Measurements from ENCODE around the gene SEMA3B.
A peak's percentile ranks its signal among the peaks of the same experiment; 100 is the strongest.
"Not testable (repeated sequence)": the region's sequence is repeated elsewhere in the genome, so short reads cannot be mapped to it uniquely, and the experiment has no call there.

The SEMA3B gene

GRCh38 chr3:50272538-50272910 lies 3.6 kb downstream of the SEMA3B start:
- FAIRE-seq; DNase-seq (ENCODE audit: low spot score): not testable (repeated sequence)

- peak; percentile 90 for DNase-seq (ENCODE audit: low spot score)
- peak; percentile 93 for FAIRE-seq
Measured at GRCh38 chr3:50272911-50273688, 4.2 kb downstream of the SEMA3B start.

- DNase-seq (ENCODE audit: low spot score) (no peak), FAIRE-seq (peak; percentile 5)
Measured at GRCh38 chr3:50273689-50274065, 4.7 kb downstream of the SEMA3B start.

GRCh38 chr3:50274371-50275104 lies 5.6 kb downstream of the SEMA3B start:
- DNase-seq (ENCODE audit: low spot score) = peak; percentile 54
- FAIRE-seq = no peak

- no peak for DNase-seq (ENCODE audit: low spot score)
- FAIRE-seq = no peak
Measured at GRCh38 chr3:50275141-50275995, 6.4 kb downstream of the SEMA3B start.

GRCh38 chr3:50275996-50276761 lies 7.2 kb downstream of the SEMA3B start:
- DNase-seq (ENCODE audit: low spot score) = no peak
- FAIRE-seq = no peak

- DNase-seq (ENCODE audit: low spot score) (no peak), FAIRE-seq (no peak)
Measured at GRCh38 chr3:50276762-50277101, 7.8 kb downstream of the SEMA3B start.

- DNase-seq (ENCODE audit: low spot score) (no peak), FAIRE-seq (no peak)
Measured at GRCh38 chr3:50278123-50278879, 9.4 kb downstream of the SEMA3B start.

- FAIRE-seq (no peak), DNase-seq (ENCODE audit: low spot score) (no peak)
Measured at GRCh38 chr3:50278880-50279224, 9.9 kb downstream of the SEMA3B start, which contains the start of gene LSMEM2. Gene LSMEM2 (plus strand): TSS chr3:50279087. CDS start chr3:50279114, 27 bp downstream.

GRCh38 chr3:50279255-50280016 lies 10.5 kb downstream of the SEMA3B start:
- FAIRE-seq = no peak
- no peak for DNase-seq (ENCODE audit: low spot score)

- DNase-seq (ENCODE audit: low spot score); FAIRE-seq: not testable (repeated sequence)
Measured at GRCh38 chr3:50284121-50284520, 15.2 kb downstream of the SEMA3B start.

- DNase-seq (ENCODE audit: low spot score) = no peak
- peak; percentile 37 for FAIRE-seq
Measured at GRCh38 chr3:50286322-50287227, 17.6 kb downstream of the SEMA3B start.

GRCh38 chr3:50287262-50287661 lies 18.3 kb downstream of the SEMA3B start:
- DNase-seq (ENCODE audit: low spot score) (no peak), FAIRE-seq (no peak)

- DNase-seq (ENCODE audit: low spot score) = no peak
- FAIRE-seq = no peak
Measured at GRCh38 chr3:50288387-50289007, 19.6 kb downstream of the SEMA3B start.

GRCh38 chr3:50289130-50289529 lies 20.2 kb downstream of the SEMA3B start:
- DNase-seq (ENCODE audit: low spot score) = no peak
- no peak for FAIRE-seq

- FAIRE-seq (no peak), DNase-seq (ENCODE audit: low spot score) (no peak)
Measured at GRCh38 chr3:50290161-50290641, 21.3 kb downstream of the SEMA3B start.

- peak; percentile 99 for FAIRE-seq
- peak; percentile 97 for DNase-seq (ENCODE audit: low spot score)
Measured at GRCh38 chr3:50292159-50293078, 23.5 kb downstream of the SEMA3B start, which contains the start of gene IFRD2. Gene IFRD2 (minus strand): TSS chr3:50292429. CDS start chr3:50292274, 155 bp downstream.
